OCI-LY7 (cell line): ENCODE data around the gene EP300.

Source experiments
- EZH2phosphoT487 ChIP-seq: fragments of 200-600 bp; sonication (generic); IDR thresholded peaks from 2 replicates; pipeline ENCODE4 v1.6.1; 2018; ENCODE audit warnings: low read depth, borderline replicate concordance, mild to moderate bottlenecking, mixed run types, antibody characterized with exemption, low read length, moderate library complexity, mixed read lengths
- TF ChIP-seq, protein P1 (sequence below): fragments of 200-600 bp; sonication (generic); conservative IDR thresholded peaks from 2 replicates; pipeline ENCODE4 v1.5.1; 2014; ENCODE audit warnings: mild to moderate bottlenecking, antibody characterized with exemption, low read length, moderate library complexity, mixed read lengths

DNA sequence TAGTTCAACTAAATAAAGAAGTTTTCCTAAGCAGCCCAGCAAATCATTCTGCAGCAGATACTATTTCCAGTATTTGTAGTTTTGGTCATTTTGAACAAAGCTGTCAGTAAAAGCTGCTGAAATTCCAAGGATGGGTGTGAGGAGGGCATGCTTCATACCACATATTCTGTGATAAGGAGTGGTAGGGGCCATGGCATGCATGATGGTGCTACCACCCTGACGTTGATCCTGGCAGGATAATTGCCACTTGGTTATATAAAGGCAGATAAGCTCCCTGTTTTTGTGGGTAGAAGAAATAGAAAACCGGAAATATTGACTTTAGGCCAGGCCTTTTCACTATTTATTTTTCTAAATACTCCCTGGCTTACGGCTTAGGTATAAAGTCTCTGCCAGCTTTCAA, 79.6 kb downstream of the EP300 start:
- TF ChIP-seq, protein P1, sequence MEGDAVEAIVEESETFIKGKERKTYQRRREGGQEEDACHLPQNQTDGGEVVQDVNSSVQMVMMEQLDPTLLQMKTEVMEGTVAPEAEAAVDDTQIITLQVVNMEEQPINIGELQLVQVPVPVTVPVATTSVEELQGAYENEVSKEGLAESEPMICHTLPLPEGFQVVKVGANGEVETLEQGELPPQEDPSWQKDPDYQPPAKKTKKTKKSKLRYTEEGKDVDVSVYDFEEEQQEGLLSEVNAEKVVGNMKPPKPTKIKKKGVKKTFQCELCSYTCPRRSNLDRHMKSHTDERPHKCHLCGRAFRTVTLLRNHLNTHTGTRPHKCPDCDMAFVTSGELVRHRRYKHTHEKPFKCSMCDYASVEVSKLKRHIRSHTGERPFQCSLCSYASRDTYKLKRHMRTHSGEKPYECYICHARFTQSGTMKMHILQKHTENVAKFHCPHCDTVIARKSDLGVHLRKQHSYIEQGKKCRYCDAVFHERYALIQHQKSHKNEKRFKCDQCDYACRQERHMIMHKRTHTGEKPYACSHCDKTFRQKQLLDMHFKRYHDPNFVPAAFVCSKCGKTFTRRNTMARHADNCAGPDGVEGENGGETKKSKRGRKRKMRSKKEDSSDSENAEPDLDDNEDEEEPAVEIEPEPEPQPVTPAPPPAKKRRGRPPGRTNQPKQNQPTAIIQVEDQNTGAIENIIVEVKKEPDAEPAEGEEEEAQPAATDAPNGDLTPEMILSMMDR: no peak
- TF ChIP-seq EZH2phosphoT487: no peak
